Heart right ventricle (tissue), 16 donors: ENCODE results near the gene KCNQ1. TPM values are rescaled to one million over a fixed set of nuclear protein-coding genes. Genes with fewer than 3 reads are reported as not detected.

Source experiments
- ATAC-seq, 8 donors: fragments of 200-7000 bp; cut with Tn5 transposase; one replicate each; pipeline ENCODE4 v1.9.1; 2020; ENCODE audit warnings: mild to moderate bottlenecking in 8 of 8, moderate library complexity in 8 of 8, moderate number of reproducible peaks in 1 of 8
- DNase-seq, 2 donors: peaks; one replicate each; pipeline ENCODE4 v3.0.0-alpha.2; 2020
- H3K27ac ChIP-seq, 10 donors: fragments of 200-600 bp; sonication (generic) in 2 of 10; one replicate each; pipeline versions ENCODE4 v1.5.0 to v1.8.0; 2020 to 2022; ENCODE audit warnings: mild to moderate bottlenecking in 3 of 10
- H3K27me3 ChIP-seq, 7 donors: fragments of 200-600 bp; one replicate each; pipeline ENCODE4 v1.8.0; 2021 to 2022; ENCODE audit warnings: mild to moderate bottlenecking in 2 of 7
- H3K36me3 ChIP-seq, 9 donors: fragments of 200-600 bp; sonication (generic) in 1 of 9; one replicate each; pipeline versions ENCODE4 v1.5.0 to v1.8.0; 2020 to 2022; ENCODE audit warnings: mild to moderate bottlenecking in 2 of 9
- H3K4me1 ChIP-seq, 9 donors: fragments of 200-600 bp; sonication (generic) in 1 of 9; one replicate each; pipeline versions ENCODE4 v1.5.0 to v1.8.0; 2020 to 2022; ENCODE audit warnings: mild to moderate bottlenecking in 4 of 9
- H3K4me3 ChIP-seq, 10 donors: fragments of 200-600 bp; sonication (generic) in 2 of 10; one replicate each; pipeline versions ENCODE4 v1.5.0 to v1.8.0; 2020 to 2022; ENCODE audit warnings: mild to moderate bottlenecking in 7 of 10, moderate library complexity in 2 of 10
- H3K9me3 ChIP-seq, 11 donors: fragments of 200-600 bp in 10 of 11; sonication (generic) in 2 of 11; one replicate each; pipeline versions ENCODE4 v1.5.0 to v1.8.0; 2013 to 2022; ENCODE audit warnings: mild to moderate bottlenecking in 2 of 11, control low read depth in 1 of 11, moderate library complexity in 1 of 11
- CTCF ChIP-seq, 9 donors: fragments of 200-600 bp; sonication (generic) in 2 of 9; IDR thresholded peaks; one replicate each; pipeline versions ENCODE4 v1.5.0 to v1.8.0; 2021 to 2022; ENCODE audit warnings: antibody characterized with exemption in 9 of 9, mild to moderate bottlenecking in 5 of 9, moderate library complexity in 1 of 9
- WGBS, 2 donors: extraction: QIAGEN DNeasy Blood & Tissue Kit; methylation state at CpG; one replicate each; pipeline ENCODE4 v1.1.7; 2013; ENCODE audit warnings: inconsistent platforms in 1 of 2; 5-methylcytosine and 5-hydroxymethylcytosine counted together
- intact Hi-C, 10 donors: fragments of 100-400 bp; cut with DNase I; formaldehyde crosslinking; loops; one replicate each; pipeline versions ENCODE4 v1.11.1 to v1.14.2; 2022
- polyA plus RNA-seq, 2 donors: library from polyadenylated mRNA; stranded (reverse); fragments of 200-250 nt; gene quantifications; one replicate each; pipeline ENCODE4 v1.2.3, GENCODE V29; 2013
- total RNA-seq, 10 donors: library from RNA; stranded (reverse); fragmentation: NEBNext Ultra II Directional in 3 of 10; extraction: Animal tissue kit (Norgen Biotek cat#: 25700) in 3 of 10; gene quantifications; one replicate each; pipeline versions ENCODE4 v1.2.1 to v1.2.4, GENCODE V29; 2021 to 2023
- donor health status: Arrhythmogenic right ventricular cardiomyopathy.
- donor health status: ischemic (EF 13 %, LVEDD 7.1; RV severe dilation, severe dysfunction).
- donor health status: healthy with polysubstance abuse.
- donor health status: DM: no; HTN: yes; CAD: no.
- donor health status: DM: no; HTN: no; CAD: no.
- donor health status: ischemic (EF 25% LVEDD 6.9; RV normal size, moderate dysfunction).
- donor health status: ischemic (EF 25% LVEDD 5.7; RV mildly dilated, moderate dysfunction).
- donor health status: healthy.
- donor health status: DM: yes; HTN: yes; CAD: no.
- donor health status: Ischemic cardiomyopathy.
- donor health status: ischemic (EF 35%, LVEDD 5.7; RV mildly dilated, moderate dysfunction).
- donor health status: nonischemic (EF 11% LVEDD 7.7; RV severe dilation, severe dysfunction).
- donor health status: DM: yes; HTN: yes; CAD: no.
- donor health status: PGD.
- donor health status: ischemic (EF 29% LVEDD 5.4; RV normal size, mild dysfunction).
- donor health status: nonischemic (EF 23%, LVEDD 6.1; RV moderate dilation, normal function).

Gene KCNQ1
- total and polyA plus RNA-seq, 12 donors = 19.9 to 48.2 (median 33.7) TPM

GRCh38 chr11:2537010-2537705, 92.3 kb downstream of the KCNQ1 start:
- Histone ChIP-seq H3K4me3 (no peak overlapping the region), H3K9me3 (no peaks in the 10 kb centered on the region), H3K4me1 (peaks cover 13 to 25% (median 21%) of the 10 kb centered on the region in 9 donors), H3K27ac (no peak overlapping the region), H3K27me3 (no peaks in the 10 kb centered on the region), H3K36me3 (peaks cover 0 to 4% (median 0%) of the 10 kb centered on the region in 9 donors)
- intact Hi-C loops = loop anchor here in 3 of 10 donors (10.0 kb wide), 3 partner anchors 232 to 558 kb away; partner anchors contain the start of genes C11orf21 (in 1 of the 3) and TSPAN32 (in 1 of the 3)
- TF ChIP-seq CTCF (IDR thresholded peaks at IDR 0.05) = no peak
- WGBS, 2 donors = 96% methylated on average over 9 of the region's 9 CpGs
- ATAC-seq = no peak
- DNase-seq = no peak

GRCh38 chr11:2537896-2538724, 93.3 kb downstream of the KCNQ1 start:
- H3K27me3 ChIP-seq = no peaks in the 10 kb centered on the region
- DNase-seq (peak in 1 of 2 donors; percentile 9), ATAC-seq (no peak)
- H3K27ac ChIP-seq = no peak overlapping the region
- H3K4me3 ChIP-seq = no peak overlapping the region
- peaks cover 0 to 4% (median 0%) of the 10 kb centered on the region in 9 donors for H3K36me3 ChIP-seq
- TF ChIP-seq CTCF (IDR thresholded peaks at IDR 0.05) = no peak
- H3K4me1 ChIP-seq = peaks cover 6 to 17% (median 14%) of the 10 kb centered on the region in 9 donors
- H3K9me3 ChIP-seq = no peaks in the 10 kb centered on the region
- intact Hi-C loops = loop anchor here in 3 of 10 donors (10.0 kb wide), 3 partner anchors 233 to 557 kb away; partner anchors contain the start of genes C11orf21 (in 1 of the 3) and TSPAN32 (in 1 of the 3)
- 77% methylated on average over 27 of the region's 27 CpGs for WGBS, 2 donors

GRCh38 chr11:2538951-2539350, 94.1 kb downstream of the KCNQ1 start:
- Histone ChIP-seq H3K4me1 (peaks cover 0 to 9% (median 6%) of the 10 kb centered on the region in 9 donors), H3K27me3 (no peaks in the 10 kb centered on the region), H3K9me3 (no peaks in the 10 kb centered on the region), H3K36me3 (peaks cover 0 to 4% (median 0%) of the 10 kb centered on the region in 9 donors), H3K27ac (no peak overlapping the region), H3K4me3 (no peak overlapping the region)
- intact Hi-C loops = loop anchor here in 3 of 10 donors (10.0 kb wide), 3 partner anchors 234 to 556 kb away; partner anchors contain the start of genes C11orf21 (in 1 of the 3) and TSPAN32 (in 1 of the 3)
- TF ChIP-seq CTCF (IDR thresholded peaks at IDR 0.05) = no peak
- DNase-seq (no peak), ATAC-seq (no peak)
- 96% methylated on average over 12 of the region's 12 CpGs for WGBS, 2 donors
